ENCODE measurements around the gene CDH4. TPM values are rescaled to one million over a fixed set of nuclear protein-coding genes. Genes with fewer than 3 reads are reported as not detected.
A peak's percentile ranks its signal among the peaks of the same experiment; 100 is the strongest.

CDH4 gene
- total and polyA plus RNA-seq, 4 experiments from 2014 or later: 0.39 to 1.1 (median 0.41) TPM; not detected in 1

DNA sequence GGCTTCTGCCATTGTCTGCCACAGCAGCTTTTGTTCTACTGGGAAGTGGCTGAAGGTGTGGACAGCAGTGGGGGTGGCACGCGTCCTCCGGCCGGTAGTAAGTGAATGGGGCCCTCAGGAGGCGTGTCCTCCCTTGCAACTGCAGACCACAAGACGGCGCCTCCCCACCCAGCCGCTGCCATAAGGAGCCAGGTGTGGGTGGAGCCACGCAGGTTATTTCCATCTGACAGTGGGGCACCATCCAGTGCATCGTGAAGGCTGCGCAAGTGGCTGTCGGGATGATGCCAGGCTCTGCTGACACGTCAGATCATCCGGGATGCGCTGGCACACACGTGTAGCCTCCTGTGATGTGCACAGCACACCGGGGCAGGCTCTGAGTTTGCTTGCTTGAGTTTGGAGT, 379.7 kb downstream of the CDH4 start:
- Histone ChIP-seq H3K27ac (ENCODE audit: low read depth, low read length) (no peak overlapping the region), H3K36me3 (ENCODE audit: insufficient read depth, low read length) (no peaks in the 10 kb centered on the region), H3K27me3 (ENCODE audit: insufficient read depth, low read length) (no peaks in the 10 kb centered on the region), H3K4me1 (ENCODE audit: insufficient read depth, low read length) (no peaks in the 10 kb centered on the region), H3K9me3 (ENCODE audit: control insufficient read depth in 1 of 2, low read length in 2 of 2) (no peaks in the 10 kb centered on the region), H3K4me3 (ENCODE audit: low read length in 2 of 2) (no peak overlapping the region)
- DNase-seq: no peak
- Mint-ChIP-seq H3K27ac (no peak overlapping the region), H3K9me3 (peaks cover 0 to 5% (median 0%) of the 10 kb centered on the region in 8 donors), H3K27me3 (peaks cover 0 to under 1% of the 10 kb centered on the region in 2 donors), H3K4me3 (no peak overlapping the region), H3K4me1 (no peaks in the 10 kb centered on the region), H3K36me3 (no peaks in the 10 kb centered on the region)
- POLR2A ChIA-PET (ENCODE audit: partially characterized antibody): no interaction called here
- intact Hi-C loops (cut with micrococcal nuclease): no loop called here
- CTCF ChIA-PET (ENCODE audit: partially characterized antibody): no interaction called here

DNA sequence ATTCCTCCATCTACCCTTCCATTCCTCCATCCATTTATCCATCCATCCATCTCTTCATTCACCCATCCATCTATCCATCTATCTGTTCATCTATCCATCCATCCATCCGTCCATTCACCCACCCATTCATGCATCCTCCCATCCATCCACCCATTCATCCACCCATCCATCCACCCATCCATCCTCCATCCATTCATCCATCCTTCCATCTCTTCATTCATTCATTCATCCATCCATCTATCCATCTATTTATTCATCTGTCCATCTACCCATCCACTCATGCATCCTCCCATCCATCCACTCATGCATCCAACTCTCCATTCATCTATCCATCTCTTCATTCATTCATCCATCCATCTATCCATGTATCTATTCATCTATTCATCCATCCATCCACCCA, 380.9 kb downstream of the CDH4 start:
- intact Hi-C loops (cut with micrococcal nuclease): no loop called here
- POLR2A ChIA-PET (ENCODE audit: partially characterized antibody): no interaction called here

DNA sequence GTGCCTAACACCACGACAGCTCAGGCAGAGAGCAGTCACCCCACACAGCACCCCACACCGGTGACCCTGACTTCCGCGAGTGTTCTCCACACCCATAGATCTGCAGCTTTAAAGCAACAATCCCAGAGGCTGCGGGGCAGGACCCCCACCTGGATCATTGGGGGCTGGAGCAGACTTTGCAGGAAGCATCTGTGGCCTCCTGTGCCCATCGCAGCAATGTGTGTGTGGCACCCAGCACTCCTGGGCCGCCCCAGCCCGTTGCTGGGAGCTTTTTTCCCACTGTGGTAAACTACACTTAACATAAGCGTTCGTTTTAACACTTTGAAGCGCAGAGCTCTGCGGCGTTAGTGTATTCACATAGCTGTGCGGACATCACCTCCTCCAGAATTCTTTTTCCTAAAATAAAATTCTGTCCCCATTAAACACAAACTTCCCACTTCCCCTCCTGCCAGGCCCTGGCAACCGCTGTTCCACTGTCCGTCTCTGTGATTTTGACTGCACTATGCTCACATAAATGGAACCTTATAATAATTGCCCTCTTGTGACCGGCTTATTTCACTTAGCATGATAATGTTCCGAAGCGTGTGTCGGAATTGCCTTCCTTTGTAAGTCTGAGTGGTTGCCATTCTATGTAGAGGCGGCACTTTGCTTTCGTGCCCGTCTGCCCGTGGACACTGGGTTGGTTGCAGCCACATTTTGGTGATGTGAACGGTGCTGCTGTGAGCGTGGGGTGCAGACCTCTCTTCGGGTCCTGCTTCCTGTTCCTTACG, 382.5 kb downstream of the CDH4 start:
- H3K36me3 ChIP-seq (ENCODE audit: insufficient read depth, low read length): no peaks in the 10 kb centered on the region
- no peaks in the 10 kb centered on the region for H3K27me3 ChIP-seq (ENCODE audit: insufficient read depth, low read length)
- Mint-ChIP-seq H3K4me3 (no peak overlapping the region), H3K9me3 (peaks cover 0 to 5% (median 0%) of the 10 kb centered on the region in 8 donors), H3K4me1 (no peaks in the 10 kb centered on the region), H3K27ac (no peak overlapping the region), H3K36me3 (no peaks in the 10 kb centered on the region), H3K27me3 (no peaks in the 10 kb centered on the region)
- DNase-seq: no peak
- CTCF ChIA-PET (ENCODE audit: partially characterized antibody): no interaction called here
- intact Hi-C loops (cut with micrococcal nuclease): no loop called here
- no peak overlapping the region for H3K27ac ChIP-seq (ENCODE audit: low read depth, low read length)
- POLR2A ChIA-PET (ENCODE audit: partially characterized antibody): no interaction called here
- H3K4me3 ChIP-seq (ENCODE audit: low read length in 2 of 2): no peak overlapping the region
- H3K4me1 ChIP-seq (ENCODE audit: insufficient read depth, low read length): no peaks in the 10 kb centered on the region
- no peaks in the 10 kb centered on the region for H3K9me3 ChIP-seq (ENCODE audit: control insufficient read depth in 1 of 2, low read length in 2 of 2)

More for the DNA sequence above, 380.9 kb downstream of the CDH4 start:
- Mint-ChIP-seq H3K9me3 (peaks cover 0 to 5% (median 0%) of the 10 kb centered on the region in 8 donors), H3K36me3 (no peaks in the 10 kb centered on the region), H3K4me1 (no peaks in the 10 kb centered on the region), H3K27me3 (no peaks in the 10 kb centered on the region), H3K27ac (peak overlapping the region in 1 of 7 donors; percentile 66), H3K4me3 (no peak overlapping the region)
- Histone ChIP-seq H3K27ac (ENCODE audit: low read depth, low read length) (no peak overlapping the region), H3K9me3 (ENCODE audit: control insufficient read depth in 1 of 2, low read length in 2 of 2) (no peaks in the 10 kb centered on the region), H3K4me1 (ENCODE audit: insufficient read depth, low read length) (no peaks in the 10 kb centered on the region), H3K4me3 (ENCODE audit: low read length in 2 of 2) (no peak overlapping the region), H3K36me3 (ENCODE audit: insufficient read depth, low read length) (no peaks in the 10 kb centered on the region), H3K27me3 (ENCODE audit: insufficient read depth, low read length) (no peaks in the 10 kb centered on the region)
- no peak for DNase-seq
- CTCF ChIA-PET (ENCODE audit: partially characterized antibody): no interaction called here

- Mint-ChIP-seq H3K9me3 (peaks cover 0 to 5% (median 0%) of the 10 kb centered on the region in 8 donors), H3K4me1 (no peaks in the 10 kb centered on the region), H3K36me3 (no peaks in the 10 kb centered on the region), H3K27me3 (no peaks in the 10 kb centered on the region), H3K27ac (no peak overlapping the region), H3K4me3 (no peak overlapping the region)
- no peaks in the 10 kb centered on the region for H3K36me3 ChIP-seq (ENCODE audit: insufficient read depth, low read length)
- POLR2A ChIA-PET (ENCODE audit: partially characterized antibody): no interaction called here
- intact Hi-C loops (cut with micrococcal nuclease): no loop called here
- DNase-seq: no peak
- CTCF ChIA-PET (ENCODE audit: partially characterized antibody): no interaction called here
- no peak overlapping the region for H3K27ac ChIP-seq (ENCODE audit: low read depth, low read length)
- H3K9me3 ChIP-seq (ENCODE audit: control insufficient read depth in 1 of 2, low read length in 2 of 2): no peaks in the 10 kb centered on the region
- no peaks in the 10 kb centered on the region for H3K27me3 ChIP-seq (ENCODE audit: insufficient read depth, low read length)
- no peaks in the 10 kb centered on the region for H3K4me1 ChIP-seq (ENCODE audit: insufficient read depth, low read length)
- H3K4me3 ChIP-seq (ENCODE audit: low read length in 2 of 2): no peak overlapping the region
Observed at GRCh38 chr20:61635721-61636455, 383.8 kb downstream of the CDH4 start.

GRCh38 chr20:61636531-61637116, 384.6 kb downstream of the CDH4 start:
- Histone ChIP-seq H3K27me3 (ENCODE audit: insufficient read depth, low read length) (no peaks in the 10 kb centered on the region), H3K4me1 (ENCODE audit: insufficient read depth, low read length) (no peaks in the 10 kb centered on the region), H3K4me3 (ENCODE audit: low read length in 2 of 2) (no peak overlapping the region), H3K9me3 (ENCODE audit: control insufficient read depth in 1 of 2, low read length in 2 of 2) (no peaks in the 10 kb centered on the region), H3K36me3 (ENCODE audit: insufficient read depth, low read length) (no peaks in the 10 kb centered on the region), H3K27ac (ENCODE audit: low read depth, low read length) (no peak overlapping the region)
- POLR2A ChIA-PET (ENCODE audit: partially characterized antibody): no interaction called here
- intact Hi-C loops (cut with micrococcal nuclease): no loop called here
- H3K9me3 Mint-ChIP-seq: peaks cover 0 to 5% (median 0%) of the 10 kb centered on the region in 8 donors
- no peaks in the 10 kb centered on the region for H3K36me3 Mint-ChIP-seq
- H3K27ac Mint-ChIP-seq: no peak overlapping the region
- no peak overlapping the region for H3K4me3 Mint-ChIP-seq
- CTCF ChIA-PET (ENCODE audit: partially characterized antibody): no interaction called here
- H3K27me3 Mint-ChIP-seq: no peaks in the 10 kb centered on the region
- DNase-seq: no peak
- H3K4me1 Mint-ChIP-seq: no peaks in the 10 kb centered on the region

- Mint-ChIP-seq H3K36me3 (no peaks in the 10 kb centered on the region), H3K4me3 (no peak overlapping the region), H3K27me3 (peaks cover 3 to 4% of the 10 kb centered on the region in 2 donors), H3K4me1 (no peaks in the 10 kb centered on the region), H3K9me3 (peaks cover 0 to 2% (median 0%) of the 10 kb centered on the region in 8 donors), H3K27ac (no peak overlapping the region)
- Histone ChIP-seq H3K27me3 (ENCODE audit: insufficient read depth, low read length) (no peaks in the 10 kb centered on the region), H3K4me1 (ENCODE audit: insufficient read depth, low read length) (no peaks in the 10 kb centered on the region), H3K9me3 (ENCODE audit: control insufficient read depth in 1 of 2, low read length in 2 of 2) (no peaks in the 10 kb centered on the region), H3K27ac (ENCODE audit: low read depth, low read length) (no peak overlapping the region), H3K4me3 (ENCODE audit: low read length in 2 of 2) (no peak overlapping the region), H3K36me3 (ENCODE audit: insufficient read depth, low read length) (no peaks in the 10 kb centered on the region)
- DNase-seq: no peak
- intact Hi-C loops (cut with micrococcal nuclease): no loop called here
- ChIA-PET CTCF (ENCODE audit: partially characterized antibody) (no interaction called here), POLR2A (ENCODE audit: partially characterized antibody) (no interaction called here)
Observed at GRCh38 chr20:61638802-61639585, 386.9 kb downstream of the CDH4 start.
